Measurements from ENCODE around the gene ACTN4.

The ACTN4 gene

GRCh38 chr19:38670921-38671398 is 23.5 kb downstream of the ACTN4 start:
- H3K27ac ChIP-seq, result peak overlapping the region; percentile 88
- H3K36me3 ChIP-seq, result no peaks in the 10 kb centered on the region
- peaks cover 72 to 76% of the 10 kb centered on the region in 2 experiments for H3K4me1 ChIP-seq (ENCODE audit: control insufficient read depth in 1 of 2, insufficient read depth in 1 of 2, low read depth in 1 of 2, low read length in 1 of 2)
- H3K27me3 ChIP-seq, result no peaks in the 10 kb centered on the region
- TF ChIP-seq, protein P1, sequence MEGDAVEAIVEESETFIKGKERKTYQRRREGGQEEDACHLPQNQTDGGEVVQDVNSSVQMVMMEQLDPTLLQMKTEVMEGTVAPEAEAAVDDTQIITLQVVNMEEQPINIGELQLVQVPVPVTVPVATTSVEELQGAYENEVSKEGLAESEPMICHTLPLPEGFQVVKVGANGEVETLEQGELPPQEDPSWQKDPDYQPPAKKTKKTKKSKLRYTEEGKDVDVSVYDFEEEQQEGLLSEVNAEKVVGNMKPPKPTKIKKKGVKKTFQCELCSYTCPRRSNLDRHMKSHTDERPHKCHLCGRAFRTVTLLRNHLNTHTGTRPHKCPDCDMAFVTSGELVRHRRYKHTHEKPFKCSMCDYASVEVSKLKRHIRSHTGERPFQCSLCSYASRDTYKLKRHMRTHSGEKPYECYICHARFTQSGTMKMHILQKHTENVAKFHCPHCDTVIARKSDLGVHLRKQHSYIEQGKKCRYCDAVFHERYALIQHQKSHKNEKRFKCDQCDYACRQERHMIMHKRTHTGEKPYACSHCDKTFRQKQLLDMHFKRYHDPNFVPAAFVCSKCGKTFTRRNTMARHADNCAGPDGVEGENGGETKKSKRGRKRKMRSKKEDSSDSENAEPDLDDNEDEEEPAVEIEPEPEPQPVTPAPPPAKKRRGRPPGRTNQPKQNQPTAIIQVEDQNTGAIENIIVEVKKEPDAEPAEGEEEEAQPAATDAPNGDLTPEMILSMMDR (IDR thresholded peaks at IDR 0.05), result no peak
- H3K9me3 ChIP-seq, result no peaks in the 10 kb centered on the region
- H3K4me3 ChIP-seq (ENCODE audit: low read depth in 1 of 2, low read length in 1 of 2), result no peak overlapping the region

GRCh38 chr19:38671654-38672053 is 24.2 kb downstream of the ACTN4 start:
- Histone ChIP-seq H3K4me3 (ENCODE audit: low read depth in 1 of 2, low read length in 1 of 2) (no peak overlapping the region), H3K9me3 (no peaks in the 10 kb centered on the region), H3K4me1 (ENCODE audit: control insufficient read depth in 1 of 2, insufficient read depth in 1 of 2, low read depth in 1 of 2, low read length in 1 of 2) (peaks cover 72 to 76% of the 10 kb centered on the region in 2 experiments), H3K36me3 (no peaks in the 10 kb centered on the region), H3K27ac (peak overlapping the region; percentile 88), H3K27me3 (no peaks in the 10 kb centered on the region)
- TF ChIP-seq, protein P1 (IDR thresholded peaks at IDR 0.05), result no peak

DNA sequence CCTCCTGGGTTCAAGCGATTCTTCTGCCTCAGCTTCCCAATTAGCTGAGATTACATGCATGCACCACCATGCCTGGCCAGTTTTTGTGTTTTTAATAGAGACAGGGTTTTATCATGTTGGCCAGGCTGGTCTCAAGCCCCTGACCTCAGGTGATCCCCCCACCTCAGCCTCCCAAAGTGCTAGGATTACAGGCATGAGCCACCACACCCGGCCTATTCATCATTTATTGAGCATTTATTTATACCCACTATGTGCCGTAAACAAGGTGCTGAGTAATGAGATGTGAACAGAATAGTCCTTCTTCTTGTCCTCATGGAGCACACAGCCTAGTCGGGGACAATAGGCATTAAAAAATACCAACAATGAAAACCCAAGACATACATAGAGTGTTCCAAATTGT is 25.6 kb downstream of the ACTN4 start:
- TF ChIP-seq, protein P1 (IDR thresholded peaks at IDR 0.05), result no peak
- H3K36me3 ChIP-seq, result no peaks in the 10 kb centered on the region

GRCh38 chr19:38674388-38675171 is 27.1 kb downstream of the ACTN4 start:
- peak overlapping the region; percentile 61 for H3K27ac ChIP-seq
- H3K36me3 ChIP-seq, result peaks cover 5% of the 10 kb centered on the region
- H3K27me3 ChIP-seq, result no peaks in the 10 kb centered on the region
- no peak overlapping the region for H3K4me3 ChIP-seq (ENCODE audit: low read depth in 1 of 2, low read length in 1 of 2)
- TF ChIP-seq, protein P1 (IDR thresholded peaks at IDR 0.05), result no peak
- H3K9me3 ChIP-seq, result no peaks in the 10 kb centered on the region
- H3K4me1 ChIP-seq (ENCODE audit: control insufficient read depth in 1 of 2, insufficient read depth in 1 of 2, low read depth in 1 of 2, low read length in 1 of 2), result peaks cover 57 to 74% of the 10 kb centered on the region in 2 experiments

More for the DNA sequence above, 25.6 kb downstream of the ACTN4 start:
- Histone ChIP-seq H3K27ac (no peak overlapping the region), H3K4me3 (ENCODE audit: low read depth in 1 of 2, low read length in 1 of 2) (no peak overlapping the region), H3K4me1 (ENCODE audit: control insufficient read depth in 1 of 2, insufficient read depth in 1 of 2, low read depth in 1 of 2, low read length in 1 of 2) (peaks cover 63 to 74% of the 10 kb centered on the region in 2 experiments), H3K9me3 (no peaks in the 10 kb centered on the region), H3K27me3 (no peaks in the 10 kb centered on the region)

GRCh38 chr19:38675611-38676010 is 28.2 kb downstream of the ACTN4 start:
- H3K4me1 ChIP-seq (ENCODE audit: control insufficient read depth in 1 of 2, insufficient read depth in 1 of 2, low read depth in 1 of 2, low read length in 1 of 2), result peaks cover 57 to 67% of the 10 kb centered on the region in 2 experiments
- peak overlapping the region; percentile 61 for H3K27ac ChIP-seq

More at GRCh38 chr19:38675611-38676010, 28.2 kb downstream of the ACTN4 start:
- no peak overlapping the region for H3K4me3 ChIP-seq (ENCODE audit: low read depth in 1 of 2, low read length in 1 of 2)
- TF ChIP-seq, protein P1 (IDR thresholded peaks at IDR 0.05), result no peak
- no peaks in the 10 kb centered on the region for H3K9me3 ChIP-seq
- peaks cover 5% of the 10 kb centered on the region for H3K36me3 ChIP-seq
- no peaks in the 10 kb centered on the region for H3K27me3 ChIP-seq
